Adrenal gland (tissue), 19 donors: ENCODE data around the gene EIF4H. TPM values are rescaled to one million over a fixed set of nuclear protein-coding genes. Genes with fewer than 3 reads are reported as not detected.

ENCODE experiments used
- DNase-seq, 7 donors: peaks; one replicate each; pipeline ENCODE4 v3.0.0-alpha.2; 2019 to 2020
- H3K27ac ChIP-seq, 5 donors: fragments of 200-600 bp; sonication (generic) in 4 of 5; 1 replicate in 3 of 5; 2 replicates in 2 of 5; pipeline versions ENCODE4 v1.5.1 to v1.8.0; 2016 to 2020; ENCODE audit warnings: mild to moderate bottlenecking in 1 of 5
- H3K27me3 ChIP-seq: fragments of 200-600 bp; 2 replicates; pipeline ENCODE4 v1.8.0; 2021
- H3K36me3 ChIP-seq, 2 donors: fragments of 200-600 bp; replicated peaks in 1 of 2; 1 replicate in 1 of 2; 2 replicates in 1 of 2; pipeline versions ENCODE4 v1.5.1 to v1.8.0; 2018 to 2022
- H3K4me1 ChIP-seq, 2 donors: fragments of 200-600 bp; replicated peaks in 1 of 2; 1 replicate in 1 of 2; 2 replicates in 1 of 2; pipeline versions ENCODE4 v1.5.1 to v1.8.0; 2018 to 2021
- H3K4me3 ChIP-seq, 4 donors: fragments of 200-600 bp; sonication (generic) in 3 of 4; one replicate each; pipeline ENCODE4 v1.5.1; 2016 to 2018
- H3K9me3 ChIP-seq, 3 donors: fragments of 200-600 bp; sonication (generic) in 1 of 3; replicated peaks in 1 of 3; 1 replicate in 2 of 3; 2 replicates in 1 of 3; pipeline versions ENCODE4 v1.5.1 to v1.8.0; 2016 to 2021
- CTCF ChIP-seq, 6 experiments: fragments of 450-650 bp in 4 of 6; fragments of 200-600 bp in 2 of 6; sonication (generic) in 1 of 6; IDR thresholded peaks; 1 replicate in 5 of 6; 2 replicates in 1 of 6; pipeline versions ENCODE4 v1.5.1 to v1.8.0; 2016 to 2021; ENCODE audit warnings: antibody characterized with exemption in 6 of 6, mild to moderate bottlenecking in 2 of 6, moderate library complexity in 1 of 6
- POLR2A ChIP-seq, 2 donors: fragments of 450-650 bp; IDR thresholded peaks; one replicate each; pipeline ENCODE4 v1.6.1; 2017; ENCODE audit warnings: antibody characterized with exemption in 2 of 2, mild to moderate bottlenecking in 2 of 2, moderate library complexity in 1 of 2
- WGBS, 4 donors: extraction: QIAGEN DNeasy Blood & Tissue Kit in 2 of 4; methylation state at CpG; one replicate each; pipeline versions ENCODE4 v1.1.5 to v1.1.7; 2013 to 2017; 5-methylcytosine and 5-hydroxymethylcytosine counted together
- intact Hi-C, 2 donors: fragments of 100-400 bp; cut with DNase I; formaldehyde crosslinking; loops; one replicate each; pipeline versions ENCODE4 v1.14.1 to v1.15.0; 2022 to 2023
- long read RNA-seq, 10 donors: library from polyadenylated mRNA in 3 of 10; unstranded in 2 of 10; stranded (forward) in 1 of 10; transcript quantifications; one replicate each; pipeline ENCODE4 v2.0.0 and lab custom pipeline, GENCODE V29; 2021 to 2026
- polyA plus RNA-seq, 3 donors: library from polyadenylated mRNA; stranded (reverse); fragments of 200-250 nt in 2 of 3; fragments of 350-450 nt in 1 of 3; fragmentation: Illumina TruSeq in 1 of 3; extraction: RNeasy Lipid Tissue Mini Kit (QIAGEN cat#74804) in 1 of 3; gene quantifications; one replicate each; pipeline ENCODE4 v1.2.3, GENCODE V29; 2013 to 2014
- total RNA-seq, 9 donors: library from RNA; depleted of rRNA in 4 of 9; stranded (reverse); fragments of >200 nt in 4 of 9; fragments of 120-200 nt in 1 of 9; fragmentation: NEBNext Ultra II Directional in 1 of 9; extraction: Animal tissue kit (Norgen Biotek cat#: 25700) in 1 of 9; gene quantifications; one replicate each; pipeline versions ENCODE4 v1.1.0 to v1.2.4, GENCODE V29; 2013 to 2023
- donor health status: healthy with polysubstance abuse.
- donor health status: Bipolar disorder and iron deficiency.
- donor health status: DM: yes; HTN: yes; CAD: no.
- donor health status: DM: no; HTN: no; CAD: no.
- donor health status: DM: no; HTN: no; CAD: no.
- donor health status: DM: yes; HTN: yes; CAD: no.

Gene EIF4H
- total RNA-seq: 100 to 1,000 TPM; 229 to 364 (median 262) TPM
- 100 to 1,000 TPM; 108 to 215 (median 142) TPM for polyA plus RNA-seq
- long read RNA-seq, donor 1, transcript EIF4H-202 (6 exons, 2,503 nt): major isoform, 99 of 140 reads
- long read RNA-seq, donor 1, transcript EIF4H-201 (7 exons, 2,679 nt): minor isoform, 8 of 140 reads
- long read RNA-seq, donor 1, partial matches to known transcripts: 24 of 140 reads
- long read RNA-seq, donor 1, other reads (novel, unspliced or antisense): 5 of 140 reads
- long read RNA-seq, donor 2, transcript EIF4H-201 (7 exons, 2,679 nt): minor isoform, 10 of 109 reads
- long read RNA-seq, donor 2, transcript EIF4H-202 (6 exons, 2,503 nt): major isoform, 70 of 109 reads
- long read RNA-seq, donor 2, partial matches to known transcripts: 26 of 109 reads
- long read RNA-seq, donor 2, other reads (novel, unspliced or antisense): 0 of 109 reads
- long read RNA-seq, donor 3, transcript EIF4H-202 (6 exons, 2,503 nt): major isoform, 47 of 60 reads
- long read RNA-seq, donor 3, transcript EIF4H-201 (7 exons, 2,679 nt): minor isoform, 6 of 60 reads
- long read RNA-seq, donor 3, partial matches to known transcripts: 0 of 60 reads
- long read RNA-seq, donor 3, other reads (novel, unspliced or antisense): 7 of 60 reads
- long read RNA-seq, donor 4, transcript EIF4H-202 (6 exons, 2,503 nt): major isoform, 112 of 125 reads
- long read RNA-seq, donor 4, partial matches to known transcripts: 12 of 125 reads
- long read RNA-seq, donor 4, other reads (novel, unspliced or antisense): 0 of 125 reads
- long read RNA-seq, donor 5, transcript EIF4H-202 (6 exons, 2,503 nt): major isoform, 546 of 596 reads
- long read RNA-seq, donor 5, transcript EIF4H-201 (7 exons, 2,679 nt): minor isoform, 10 of 596 reads
- long read RNA-seq, donor 5, partial matches to known transcripts: 34 of 596 reads
- long read RNA-seq, donor 5, other reads (novel, unspliced or antisense): 6 of 596 reads
- long read RNA-seq, donor 6, transcript EIF4H-202 (6 exons, 2,503 nt): major isoform, 106 of 127 reads
- long read RNA-seq, donor 6, transcript EIF4H-201 (7 exons, 2,679 nt): minor isoform, 5 of 127 reads
- long read RNA-seq, donor 6, partial matches to known transcripts: 15 of 127 reads
- long read RNA-seq, donor 6, other reads (novel, unspliced or antisense): 0 of 127 reads
- long read RNA-seq, donor 7, transcript EIF4H-202 (6 exons, 2,503 nt): major isoform, 55 of 73 reads
- long read RNA-seq, donor 7, transcript EIF4H-201 (7 exons, 2,679 nt): minor isoform, 5 of 73 reads
- long read RNA-seq, donor 7, partial matches to known transcripts: 11 of 73 reads
- long read RNA-seq, donor 7, other reads (novel, unspliced or antisense): 0 of 73 reads
- long read RNA-seq, donor 8, transcript EIF4H-202 (6 exons, 2,503 nt): major isoform, 136 of 377 reads
- long read RNA-seq, donor 8, transcript EIF4H-201 (7 exons, 2,679 nt): minor isoform, 8 of 377 reads
- long read RNA-seq, donor 8, partial matches to known transcripts: 230 of 377 reads
- long read RNA-seq, donor 8, other reads (novel, unspliced or antisense): 0 of 377 reads
- long read RNA-seq, donor 9, transcript EIF4H-202 (6 exons, 2,503 nt): major isoform, 49 of 55 reads
- long read RNA-seq, donor 9, partial matches to known transcripts: 6 of 55 reads
- long read RNA-seq, donor 9, other reads (novel, unspliced or antisense): 0 of 55 reads
- long read RNA-seq, donor 10, transcript EIF4H-202 (6 exons, 2,503 nt): major isoform, 72 of 200 reads
- long read RNA-seq, donor 10, partial matches to known transcripts: 123 of 200 reads
- long read RNA-seq, donor 10, other reads (novel, unspliced or antisense): 0 of 200 reads

- H3K27ac ChIP-seq: peak within 1 kb of the TSS; percentile 83 to 99 (median 96)
- peak within 1 kb of the TSS; percentile 60 to 92 (median 83) for H3K4me3 ChIP-seq
- H3K4me1 ChIP-seq: peaks cover 19 to 52% of the 10 kb centered on the region in 2 donors
- intact Hi-C loops: no loop called here
- H3K36me3 ChIP-seq: peaks cover 0 to 8% of the 10 kb centered on the region in 2 donors
- peak; percentile 80 to 92 for TF ChIP-seq POLR2A (IDR thresholded peaks at IDR 0.05)
- TF ChIP-seq CTCF (IDR thresholded peaks at IDR 0.05): no peak
- DNase-seq: peak; percentile 95 to 98 (median 98)
- no peaks in the 10 kb centered on the region for H3K9me3 ChIP-seq
- WGBS, 4 donors: 1% methylated on average over 88 to 93 of the region's 95 CpGs; no CpG with 5 or more reads in 2 of the 4 donors
- no peaks in the 10 kb centered on the region for H3K27me3 ChIP-seq
Measured at GRCh38 chr7:74173866-74174605, at the start of gene EIF4H. EIF4H (plus strand) TSS chr7:74174356; CDS start chr7:74174384, 28 bp downstream.

GRCh38 chr7:74126220-74126880 is 47.8 kb upstream of the EIF4H start:
- no peaks in the 10 kb centered on the region for H3K27me3 ChIP-seq
- no peaks in the 10 kb centered on the region for H3K4me1 ChIP-seq
- TF ChIP-seq POLR2A (IDR thresholded peaks at IDR 0.05) (no peak), CTCF (IDR thresholded peaks at IDR 0.05) (no peak)
- H3K4me3 ChIP-seq: no peak overlapping the region
- no peak for DNase-seq
- H3K27ac ChIP-seq: no peak overlapping the region
- intact Hi-C loops: no loop called here
- peaks cover 0 to 3% of the 10 kb centered on the region in 2 donors for H3K36me3 ChIP-seq
- whole genome bisulfite sequencing, 4 donors: 72 to 81% (median 75%) methylated on average over 11 to 12 of the region's 12 CpGs
- H3K9me3 ChIP-seq: no peaks in the 10 kb centered on the region

- Histone ChIP-seq H3K36me3 (no peaks in the 10 kb centered on the region), H3K9me3 (no peaks in the 10 kb centered on the region), H3K4me1 (no peaks in the 10 kb centered on the region), H3K27ac (no peak overlapping the region), H3K4me3 (no peak overlapping the region), H3K27me3 (no peaks in the 10 kb centered on the region)
- no peak for DNase-seq
- WGBS, 4 donors: 45 to 64% (median 51%) methylated on average over 2 of the region's 2 CpGs
- intact Hi-C loops: no loop called here
- TF ChIP-seq POLR2A (IDR thresholded peaks at IDR 0.05) (no peak), CTCF (IDR thresholded peaks at IDR 0.05) (no peak)
Measured at GRCh38 chr7:74129887-74130286, 44.3 kb upstream of the EIF4H start.
